ENCODE measurements around the gene SMIM21. TPM values are rescaled to one million over a fixed set of nuclear protein-coding genes. Genes with fewer than 3 reads are reported as not detected.

Gene SMIM21
- total RNA-seq, 2 donors from 2014 or later = not detected

DNA sequence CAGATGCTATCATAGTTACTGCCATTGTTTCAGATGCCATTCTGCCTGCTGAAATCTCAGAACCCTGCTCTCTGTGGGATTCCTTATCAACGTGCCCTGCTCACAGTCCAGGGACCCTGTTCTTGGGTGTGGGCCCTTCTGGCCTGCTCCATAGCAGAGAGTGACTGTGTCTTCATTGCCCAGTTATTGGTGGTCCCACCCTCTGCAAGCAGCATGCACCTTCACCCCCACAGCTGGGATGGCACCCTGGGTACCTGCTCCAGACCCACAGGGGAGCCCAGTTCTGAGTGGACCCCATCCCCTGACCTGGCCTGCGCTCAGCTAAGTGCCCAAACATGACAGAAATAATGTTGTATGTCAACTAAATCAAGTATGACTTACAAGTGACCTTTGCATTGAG lies 36.6 kb downstream of the SMIM21 start:
- ATAC-seq = no peak
- no peak for DNase-seq
- intact Hi-C loops (cut with DNase I, micrococcal nuclease) = no loop called here

DNA sequence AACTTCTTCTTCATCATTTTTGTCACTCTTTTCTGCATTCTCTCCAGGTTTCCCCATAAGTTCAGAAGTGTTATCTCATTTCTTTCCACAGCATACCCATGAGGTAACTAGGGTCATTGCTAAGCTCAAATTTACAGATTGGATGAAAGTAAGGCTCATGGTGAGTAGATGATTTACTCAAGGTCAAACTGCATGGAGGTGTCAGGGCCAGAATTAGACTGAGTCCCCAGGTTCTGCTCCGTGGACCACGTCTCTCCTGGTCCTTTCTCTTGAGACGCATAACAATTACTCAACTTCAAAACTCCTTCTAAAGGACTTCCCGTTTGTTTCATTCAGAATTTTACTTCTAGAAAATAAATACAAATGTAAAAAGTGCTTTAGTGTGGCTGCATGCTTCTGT lies 43.4 kb downstream of the SMIM21 start:
- DNase-seq (no peak), ATAC-seq (no peak)
- intact Hi-C loops (cut with DNase I, micrococcal nuclease) = no loop called here

DNA sequence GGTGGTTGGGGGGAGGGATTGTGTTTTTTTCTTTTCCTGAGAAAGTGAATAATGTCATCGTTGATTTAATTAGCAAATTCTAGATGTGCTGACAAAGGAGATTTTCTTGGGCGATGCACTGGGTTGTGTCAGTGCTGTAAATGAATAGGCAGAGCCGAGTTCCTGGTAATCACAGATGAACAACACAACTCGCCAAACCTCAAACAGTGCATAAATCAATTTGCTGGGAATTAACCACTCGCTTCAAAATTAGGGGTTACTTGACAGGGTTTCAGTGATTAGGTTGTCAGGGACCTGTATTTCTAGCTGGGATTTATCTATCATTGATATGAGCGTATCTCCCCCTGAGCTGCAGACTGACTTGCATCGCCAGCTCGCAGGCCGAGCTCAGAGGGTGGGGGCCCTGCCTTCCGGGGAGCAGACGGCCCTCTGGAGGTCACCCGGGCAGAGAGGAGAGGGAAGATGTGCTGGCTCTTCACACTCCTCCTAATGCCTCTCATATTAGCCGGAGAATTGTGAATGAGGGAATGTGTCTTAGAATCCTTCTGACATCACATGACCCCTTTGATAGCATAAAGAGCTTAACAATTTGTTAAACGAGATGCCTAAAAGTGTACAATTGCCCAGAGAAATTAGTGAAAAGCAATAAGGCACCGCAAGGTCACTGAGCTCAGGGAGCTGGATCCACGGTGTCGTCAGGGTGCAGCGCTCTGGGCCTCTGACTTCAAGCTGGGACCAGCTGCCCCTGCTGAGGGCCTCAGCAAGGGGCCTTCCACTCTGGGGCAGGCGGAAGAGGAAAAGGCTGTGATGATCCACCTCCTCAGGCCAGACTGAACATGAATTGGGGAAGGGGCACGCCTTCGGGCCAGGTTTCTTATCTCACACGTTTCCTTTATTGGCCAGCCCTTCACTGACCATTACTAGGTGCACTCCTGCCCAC lies 48.9 kb downstream of the SMIM21 start:
- DNase-seq (no peak), ATAC-seq (no peak)

DNA sequence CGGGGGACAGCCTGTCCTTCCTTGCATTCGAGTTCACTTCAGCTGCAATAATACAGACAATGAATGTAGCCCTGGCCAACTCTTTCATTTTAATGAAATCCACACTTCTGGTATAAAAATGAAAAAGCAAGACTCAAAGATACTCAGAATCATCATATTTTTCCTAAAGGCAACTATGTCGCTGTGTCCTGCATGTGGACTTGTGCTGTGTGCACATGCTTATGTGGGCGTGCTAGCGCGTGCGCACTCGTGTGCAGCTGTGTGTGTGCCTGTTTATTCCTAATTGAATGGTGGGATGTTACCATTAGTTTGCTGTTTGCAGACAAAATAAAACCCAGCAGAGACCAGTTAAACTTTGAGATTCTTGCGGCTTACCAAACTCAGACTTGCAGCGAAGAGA lies 49.6 kb downstream of the SMIM21 start:
- ATAC-seq = no peak
- intact Hi-C loops (cut with DNase I, micrococcal nuclease) = no loop called here

More for the DNA sequence above, 48.9 kb downstream of the SMIM21 start:
- intact Hi-C loops (cut with DNase I, micrococcal nuclease) = no loop called here

DNA sequence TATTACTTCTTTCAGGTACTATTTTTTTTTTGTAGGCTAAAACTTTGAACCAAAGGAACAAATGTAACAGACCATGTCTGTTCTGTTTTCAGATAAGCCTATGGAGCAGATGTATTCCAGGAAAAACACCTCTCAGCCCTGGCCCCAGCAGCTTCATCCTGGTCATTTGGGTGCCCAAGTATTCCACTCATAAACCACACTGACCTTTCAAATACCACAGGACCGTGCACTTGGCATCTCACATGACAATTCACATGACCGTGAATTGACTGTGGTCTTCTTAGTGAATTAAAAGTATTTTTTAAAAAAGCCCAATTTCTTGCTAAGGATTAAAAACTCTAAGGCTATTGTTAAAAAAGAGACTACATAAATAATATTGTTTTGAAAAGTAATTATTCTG lies 50.2 kb downstream of the SMIM21 start:
- ATAC-seq (no peak), DNase-seq (no peak)
- intact Hi-C loops (cut with DNase I, micrococcal nuclease) = no loop called here

More for the DNA sequence above, 49.6 kb downstream of the SMIM21 start:
- no peak for DNase-seq

DNA sequence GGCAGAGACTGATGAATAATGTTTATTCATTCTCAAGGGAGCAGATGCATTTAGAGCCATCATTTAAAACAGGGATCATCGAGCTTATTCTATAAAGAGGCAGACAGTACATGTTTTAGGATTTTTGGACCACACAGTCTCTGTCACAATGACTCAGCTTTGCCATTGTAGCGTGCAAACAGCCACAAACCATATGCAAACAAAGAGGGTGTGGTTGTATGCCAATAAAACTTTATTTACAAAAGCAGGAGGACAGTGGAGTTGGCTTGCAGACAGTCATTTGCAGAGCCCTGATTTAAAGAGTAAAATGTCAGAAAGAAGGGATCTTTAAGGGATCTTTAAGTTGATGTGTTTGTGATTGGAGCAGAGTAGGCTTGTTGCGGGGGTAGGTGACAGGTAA lies 51.5 kb downstream of the SMIM21 start:
- ATAC-seq = peak; percentile 63
- no peak for DNase-seq
- intact Hi-C loops (cut with DNase I, micrococcal nuclease) = no loop called here

DNA sequence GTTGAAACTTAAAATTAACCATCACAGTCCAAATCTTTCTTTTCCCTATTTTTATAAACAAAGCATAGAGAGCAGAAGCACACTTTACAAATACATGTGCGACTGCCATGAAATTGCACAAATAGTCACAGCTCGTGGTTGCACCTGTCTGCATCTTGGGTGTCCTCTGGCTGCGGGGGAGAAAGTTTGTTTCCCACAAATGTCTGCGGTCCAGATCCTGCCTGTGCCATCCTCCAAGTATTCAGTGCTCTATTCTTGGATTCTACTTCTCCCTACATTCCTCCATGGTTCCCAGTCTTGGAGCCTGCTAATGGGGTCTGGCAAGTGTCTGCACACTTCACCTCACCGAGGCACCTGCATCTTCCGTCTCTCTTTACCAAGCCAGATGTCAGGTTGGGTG lies 52.2 kb downstream of the SMIM21 start:
- ATAC-seq = no peak
- DNase-seq = no peak
- intact Hi-C loops (cut with DNase I, micrococcal nuclease) = no loop called here

DNA sequence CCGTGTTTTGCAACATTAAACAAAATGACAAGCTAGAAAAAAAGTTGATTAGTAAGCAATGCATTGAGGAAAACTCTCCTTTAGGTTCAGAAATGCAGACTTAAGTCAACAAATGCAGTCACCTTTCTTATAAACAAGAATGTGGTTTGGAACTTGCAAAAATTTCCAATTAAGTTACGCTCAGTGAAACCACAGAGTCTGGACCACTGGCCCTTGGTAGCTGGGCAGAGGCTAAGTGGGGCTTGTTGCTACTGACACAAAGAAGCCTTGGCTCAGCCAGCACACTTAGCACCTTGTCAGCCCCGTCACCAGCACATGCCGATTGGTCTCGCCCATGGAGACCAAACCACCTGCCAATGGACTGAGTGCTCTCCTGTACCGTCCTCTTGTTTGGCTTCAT lies 53.0 kb downstream of the SMIM21 start:
- intact Hi-C loops (cut with DNase I, micrococcal nuclease) = no loop called here
- ATAC-seq = no peak

DNA sequence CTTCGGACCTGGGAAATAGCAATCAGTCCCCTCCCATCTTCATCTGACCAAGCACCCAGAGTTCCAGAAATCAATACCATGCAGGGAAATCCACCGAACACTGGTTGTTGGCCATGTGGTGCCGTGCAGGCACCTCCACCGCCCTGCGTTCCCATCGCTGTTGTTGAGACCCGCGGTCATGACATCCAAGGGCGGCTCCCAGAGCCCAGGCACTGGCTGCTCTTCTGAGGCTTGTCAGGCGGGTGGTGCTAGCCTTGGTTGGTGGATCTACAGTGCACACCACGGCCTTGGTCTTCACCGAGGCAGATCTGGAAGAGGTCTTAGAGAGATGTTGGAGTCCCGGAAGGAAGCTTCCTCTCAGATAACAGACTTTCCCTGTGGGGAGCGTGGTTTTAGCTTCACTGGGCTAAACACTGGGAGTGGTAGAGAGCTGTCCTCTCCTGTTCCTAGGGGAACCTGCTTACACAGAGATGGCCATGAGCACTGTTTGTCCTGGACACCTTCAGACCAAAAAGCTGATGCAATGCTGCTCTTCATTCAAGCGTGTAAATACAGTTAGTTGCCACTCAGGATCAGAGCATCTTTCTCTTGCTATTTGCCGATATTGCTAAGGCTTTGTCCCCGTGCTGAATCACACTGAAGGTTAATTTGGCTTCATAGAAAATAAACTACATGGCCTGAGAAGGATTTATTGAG lies 58.3 kb downstream of the SMIM21 start:
- intact Hi-C loops (cut with DNase I, micrococcal nuclease) = no loop called here
- DNase-seq (no peak), ATAC-seq (no peak)

More for the DNA sequence above, 53.0 kb downstream of the SMIM21 start:
- no peak for DNase-seq

DNA sequence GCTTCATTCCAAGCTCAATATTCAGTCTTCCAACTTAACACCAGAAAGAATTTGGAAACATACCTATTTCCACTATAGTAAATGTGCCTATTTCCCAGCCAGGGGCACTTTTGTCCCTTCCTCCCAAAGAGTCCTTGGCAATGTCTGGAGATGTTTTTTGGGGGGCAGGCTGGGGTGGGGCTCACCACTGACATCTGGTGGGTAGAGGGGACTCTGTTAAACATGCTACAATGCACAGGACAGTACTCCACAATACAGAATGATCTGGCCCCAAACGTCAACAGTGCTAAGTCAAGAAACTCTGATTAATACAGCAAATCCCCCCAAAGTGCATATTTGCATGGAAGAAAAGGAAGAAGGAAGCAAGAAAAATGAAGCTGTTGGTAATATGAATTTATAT lies 61.7 kb downstream of the SMIM21 start:
- no peak for ATAC-seq
- intact Hi-C loops (cut with DNase I, micrococcal nuclease) = no loop called here
- DNase-seq = no peak

DNA sequence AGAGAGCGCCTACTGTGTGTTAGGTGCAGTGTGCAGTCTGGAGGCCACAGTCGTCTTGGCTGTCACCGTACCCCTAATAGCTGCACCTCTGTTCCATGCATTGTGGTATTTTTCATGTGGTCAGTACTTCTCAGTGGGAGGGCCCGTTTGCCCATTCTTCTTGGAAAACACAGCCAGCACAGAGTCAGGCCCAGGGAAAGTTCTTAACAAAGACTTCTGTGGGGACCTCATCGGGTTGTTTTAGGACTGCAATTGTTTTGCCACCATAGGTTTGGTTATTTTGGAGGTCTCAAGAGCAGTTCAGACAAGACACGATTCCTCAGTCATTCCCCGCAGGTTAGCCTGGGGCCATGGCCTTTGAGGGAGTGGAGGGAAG lies 62.3 kb downstream of the SMIM21 start:
- DNase-seq (no peak), ATAC-seq (no peak)
- intact Hi-C loops (cut with DNase I, micrococcal nuclease) = no loop called here

DNA sequence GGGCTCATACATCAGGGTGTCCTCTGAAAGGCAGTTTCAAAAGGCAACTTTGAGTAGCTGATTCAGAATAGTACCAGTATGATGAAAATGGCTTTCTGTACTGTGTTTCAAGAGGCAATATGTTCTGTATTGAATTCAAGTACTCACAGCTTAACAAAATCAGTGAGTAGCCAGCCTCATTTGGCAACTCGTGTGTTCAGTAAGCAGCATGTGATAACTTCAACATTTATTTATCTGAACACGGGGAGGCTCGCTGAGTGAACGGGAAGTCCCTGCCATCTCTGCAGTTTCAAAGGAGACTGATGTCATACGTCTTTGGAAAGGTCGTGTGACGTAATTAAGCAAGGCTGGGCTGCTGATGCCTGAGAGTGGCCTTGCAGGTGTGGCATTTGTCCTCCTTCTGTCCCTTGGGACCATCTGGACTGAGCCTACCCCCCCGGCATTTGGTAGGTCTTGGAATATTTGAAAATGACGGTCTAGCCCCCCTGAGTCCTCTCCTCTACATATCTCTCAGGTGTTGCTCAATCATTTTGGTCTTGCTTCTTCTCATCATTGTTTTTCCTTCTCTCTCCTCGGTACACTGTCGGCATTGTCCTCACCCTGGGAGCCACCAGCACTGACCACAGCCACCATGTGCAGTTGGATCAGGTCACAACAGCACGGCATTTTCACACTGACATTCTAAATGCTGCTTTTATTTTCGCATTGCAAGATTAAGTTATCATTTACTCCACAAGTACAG lies 62.8 kb downstream of the SMIM21 start:
- intact Hi-C loops (cut with DNase I, micrococcal nuclease) = no loop called here
- ATAC-seq (no peak), DNase-seq (no peak)

DNA sequence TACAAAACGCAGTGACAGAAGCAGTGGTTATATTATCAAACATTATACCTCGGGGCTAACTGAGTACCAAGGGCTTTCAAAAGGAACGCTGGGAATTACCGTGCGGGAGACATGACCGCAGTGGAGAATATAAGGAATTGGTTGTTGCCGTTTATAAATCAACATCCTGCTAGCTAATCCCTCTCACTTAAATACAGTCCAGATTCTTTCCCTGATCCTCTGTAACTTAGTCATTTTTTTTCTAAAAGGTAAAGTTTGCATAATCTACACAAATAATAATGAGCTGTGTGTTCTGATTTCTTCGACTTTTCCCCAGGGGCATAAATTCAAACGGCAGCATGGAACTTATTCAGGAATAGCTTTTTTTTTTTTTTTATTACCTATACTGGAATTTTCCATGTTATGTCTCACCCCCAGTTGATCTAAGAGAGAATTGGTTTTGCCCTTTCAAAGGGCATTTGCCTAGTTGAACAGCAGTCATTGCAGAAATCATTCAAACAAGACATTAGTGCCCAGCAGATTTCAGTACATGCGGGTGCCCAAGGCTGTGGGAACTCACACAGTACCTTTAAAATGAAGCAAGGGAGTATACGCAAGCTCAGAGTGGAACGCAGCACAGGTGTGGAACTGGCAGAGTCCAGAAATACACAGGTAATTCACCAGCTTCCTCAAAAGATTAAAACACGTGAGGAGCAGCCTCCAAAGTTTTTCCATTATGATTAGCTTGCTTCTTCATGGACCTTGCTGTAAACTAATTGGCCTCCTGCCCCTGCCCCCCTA lies 63.9 kb downstream of the SMIM21 start:
- DNase-seq (no peak), ATAC-seq (no peak)
- intact Hi-C loops (cut with DNase I, micrococcal nuclease) = no loop called here

DNA sequence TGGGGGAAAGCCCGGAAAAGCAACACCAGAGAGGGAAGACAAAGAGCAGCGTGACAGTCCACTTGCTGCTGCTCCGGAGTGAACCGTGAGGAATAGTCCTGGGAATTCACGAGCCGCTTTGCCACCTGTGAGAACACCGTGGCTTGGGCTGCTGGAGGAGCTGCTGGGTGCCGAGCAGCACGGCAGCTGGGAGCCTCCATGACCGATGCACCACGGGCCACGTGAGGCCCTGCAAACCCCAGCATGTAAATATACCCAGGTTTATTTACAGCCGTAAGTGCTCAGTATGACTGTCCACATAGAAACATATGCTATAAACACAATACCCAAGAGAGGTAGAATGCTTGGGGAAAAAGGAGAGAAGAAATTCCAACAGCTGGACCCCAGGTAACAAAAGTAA lies 65.1 kb downstream of the SMIM21 start:
- intact Hi-C loops (cut with DNase I, micrococcal nuclease) = no loop called here
- DNase-seq = no peak
- no peak for ATAC-seq

DNA sequence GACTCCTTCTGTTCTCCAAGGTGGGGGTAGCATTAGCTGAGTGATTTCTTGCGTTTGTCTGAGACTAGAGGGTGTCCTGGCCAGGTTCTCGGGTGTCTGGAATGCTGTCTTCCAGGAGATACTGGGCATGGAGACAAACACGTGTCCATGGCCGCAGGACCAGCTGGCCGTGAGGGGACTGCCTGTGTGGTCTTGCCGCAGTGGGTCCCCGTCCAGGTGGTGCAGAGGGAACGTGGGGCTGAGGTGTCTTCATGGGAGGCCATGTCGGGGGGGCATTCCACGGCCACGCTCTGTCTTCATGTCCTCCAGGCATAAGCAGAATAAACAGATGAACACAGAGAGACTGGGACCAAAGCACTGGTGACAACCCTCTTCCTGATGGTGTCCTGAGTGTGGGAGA lies 66.6 kb downstream of the SMIM21 start:
- no peak for DNase-seq

DNA sequence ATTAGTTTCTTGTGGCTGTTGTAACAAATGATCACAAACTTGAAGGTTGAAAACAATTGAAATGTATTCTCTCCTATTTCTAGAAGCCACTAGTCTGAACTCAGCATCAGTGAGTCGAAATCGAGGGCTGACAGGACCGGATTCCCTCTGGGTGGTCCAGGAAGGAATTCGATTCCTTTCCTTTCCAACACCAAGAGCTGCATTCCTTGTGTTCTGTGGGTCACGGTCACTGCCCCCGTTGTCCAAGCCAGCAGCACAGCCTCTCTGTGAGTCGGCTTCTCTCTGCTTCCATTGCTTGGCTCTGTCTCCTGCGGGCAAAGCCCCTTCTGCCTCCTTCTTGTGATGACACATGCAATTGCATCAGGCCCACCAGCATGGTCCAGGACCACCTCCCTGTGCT lies 67.3 kb downstream of the SMIM21 start:
- intact Hi-C loops (cut with DNase I, micrococcal nuclease) = no loop called here
- ATAC-seq = no peak
- no peak for DNase-seq

More for the DNA sequence above, 66.6 kb downstream of the SMIM21 start:
- intact Hi-C loops (cut with DNase I, micrococcal nuclease) = no loop called here
- no peak for ATAC-seq

Data from left colon (tissue), 2 donors.